ENCODE measurements around the gene C5AR2.
"Not testable (repeated sequence)": the region's sequence is repeated elsewhere in the genome, so short reads cannot be mapped to it uniquely, and the experiment has no call there.

C5AR2 gene

GRCh38 chr19:47323872-47324271, 8.1 kb upstream of the C5AR2 start:
- DNase-seq (ENCODE audit: low spot score) = no peak

DNA sequence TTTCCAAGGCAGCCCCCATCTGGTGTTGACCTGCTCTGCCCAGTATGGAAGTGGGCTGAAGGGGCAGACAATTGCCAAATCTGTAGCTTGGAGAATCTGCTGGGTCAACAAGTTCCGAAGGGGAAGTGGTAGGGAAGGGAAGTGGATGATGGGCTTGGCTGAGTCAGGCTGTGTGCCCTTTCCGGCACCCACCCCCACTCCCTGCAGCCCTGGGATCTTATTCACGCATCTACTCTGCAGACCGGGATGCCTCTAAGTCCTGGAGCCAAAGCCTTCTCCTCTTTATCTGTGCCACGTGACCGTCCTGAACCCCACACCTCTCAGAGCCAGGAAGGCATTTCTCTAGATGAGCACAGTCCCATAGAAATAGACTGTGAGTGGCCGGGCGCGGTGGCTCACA, 7.5 kb upstream of the C5AR2 start:
- no peak for DNase-seq (ENCODE audit: low spot score)

DNA sequence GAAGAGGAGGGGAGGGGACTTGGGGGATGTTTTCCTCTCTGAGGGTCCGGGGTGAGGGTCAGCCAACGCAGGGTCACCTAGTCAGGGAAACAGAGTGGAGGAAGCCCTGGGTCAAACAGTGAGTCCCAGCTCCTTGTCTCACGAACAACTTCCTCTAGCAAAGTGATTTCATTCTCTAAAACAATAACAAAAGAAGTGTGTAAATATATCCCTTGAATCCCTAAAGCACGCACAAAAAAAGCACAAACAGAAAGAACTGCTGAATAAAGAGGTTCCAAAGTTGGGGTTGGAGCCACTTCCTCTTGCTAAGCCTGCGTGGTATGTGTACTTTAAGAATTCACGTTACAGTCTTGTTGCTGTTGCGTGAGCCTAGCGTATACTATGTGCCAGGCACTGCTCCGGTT, 1.5 kb upstream of the C5AR2 start:
- DNase-seq (ENCODE audit: low spot score) = peak; percentile 63

DNA sequence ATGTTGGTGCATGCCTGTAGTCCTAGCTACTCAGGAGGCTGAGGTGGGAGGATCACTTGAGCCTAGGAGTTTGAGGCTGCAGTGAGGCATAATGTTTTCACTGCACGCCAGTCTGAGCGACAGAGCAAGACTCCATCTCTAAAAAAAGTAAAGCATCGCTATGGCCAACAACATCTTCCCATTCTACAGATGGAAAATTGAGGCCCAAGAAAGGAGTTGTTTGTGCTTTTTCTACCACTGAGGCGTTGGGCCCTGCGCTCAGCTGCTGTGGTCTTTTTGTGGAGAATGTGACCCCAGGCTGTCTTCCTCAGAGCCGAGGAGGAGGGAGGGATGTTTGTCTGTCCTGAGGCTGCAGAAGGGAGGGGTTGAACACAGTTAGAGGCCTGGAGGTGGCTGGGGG, 485 bp upstream of the C5AR2 start:
- no peak for DNase-seq (ENCODE audit: low spot score)

DNA sequence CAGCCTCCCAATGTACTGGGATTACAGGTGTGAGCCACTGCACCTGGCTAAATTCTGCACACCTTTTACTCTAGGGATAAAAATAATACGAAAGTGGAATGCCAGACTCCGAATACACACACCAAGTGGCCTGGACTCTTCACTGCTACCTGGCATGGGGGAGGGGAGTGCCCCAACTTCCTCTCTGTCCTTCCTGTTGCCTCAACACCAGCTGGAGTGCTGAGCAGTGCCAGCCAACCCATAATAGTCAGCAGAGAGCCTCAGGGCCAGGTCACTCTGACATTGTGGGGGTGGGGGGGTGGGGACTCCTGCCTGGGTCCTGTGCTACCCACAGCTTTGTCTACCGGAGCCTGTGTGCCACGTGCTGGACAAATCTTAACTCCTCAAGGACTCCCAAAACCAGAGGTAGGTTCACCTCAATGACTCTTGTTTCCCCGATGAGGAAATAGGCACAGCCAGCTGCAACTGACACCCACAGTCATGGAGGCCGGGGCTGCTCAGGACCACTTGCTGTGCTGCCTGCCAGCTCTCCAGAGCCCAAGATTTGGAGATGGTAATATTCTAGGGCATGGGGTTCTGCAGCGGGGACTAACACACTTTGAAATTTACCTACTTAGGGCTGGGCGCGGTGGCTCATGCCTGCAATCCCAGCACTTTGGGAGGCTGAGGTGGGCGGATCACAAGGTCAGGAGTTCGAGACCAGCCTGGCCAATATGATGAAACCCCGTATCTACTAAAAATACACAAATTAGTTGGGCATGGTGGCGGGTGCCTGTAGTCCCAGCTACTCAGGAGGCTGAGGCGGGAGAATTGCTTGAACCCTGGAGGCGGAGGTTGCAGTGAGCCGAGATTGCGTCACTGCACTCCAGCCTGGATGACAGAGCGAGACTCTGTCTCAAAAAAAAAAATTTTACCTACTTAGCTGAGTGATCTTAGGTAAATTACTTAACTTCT, 5.1 kb downstream of the C5AR2 start:
- DNase-seq (ENCODE audit: low spot score) = not testable (repeated sequence)

GRCh38 chr19:47339196-47339880, 7.4 kb downstream of the C5AR2 start:
- DNase-seq (ENCODE audit: low spot score) = no peak

GRCh38 chr19:47340477-47341208, 8.7 kb downstream of the C5AR2 start:
- no peak for DNase-seq (ENCODE audit: low spot score)

- no peak for DNase-seq (ENCODE audit: low spot score)
Observed at GRCh38 chr19:47341734-47342133, 9.8 kb downstream of the C5AR2 start.

DNA sequence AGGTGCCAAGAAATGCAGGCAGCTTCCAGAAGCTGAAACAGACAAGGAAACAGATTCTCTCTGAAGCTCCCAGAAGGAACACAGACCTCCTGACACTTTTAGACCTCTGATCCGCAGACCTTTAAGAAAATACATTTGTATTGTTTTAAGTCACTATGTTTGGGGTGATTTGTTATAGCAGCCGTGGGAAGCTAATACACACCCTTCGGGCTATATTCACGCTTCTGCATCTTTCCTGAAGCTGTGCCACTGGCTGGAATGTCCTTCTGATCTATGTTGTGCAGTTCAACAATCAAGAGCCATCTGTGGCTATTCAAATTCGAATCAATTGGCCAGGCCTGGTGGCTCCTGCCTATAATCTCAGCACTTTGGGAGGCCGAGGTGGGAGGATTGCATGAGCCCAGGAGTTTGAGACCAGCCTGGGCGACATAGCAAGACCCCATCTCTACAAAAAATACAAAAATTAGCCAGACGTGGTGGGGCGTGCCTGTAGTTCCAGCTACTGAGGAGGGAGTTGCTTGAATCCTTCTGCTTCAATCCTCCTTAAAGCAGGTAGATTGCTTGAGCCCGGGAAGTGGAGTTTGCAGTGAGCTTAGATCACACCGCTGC, 11.3 kb downstream of the C5AR2 start:
- no peak for DNase-seq (ENCODE audit: low spot score)

DNA sequence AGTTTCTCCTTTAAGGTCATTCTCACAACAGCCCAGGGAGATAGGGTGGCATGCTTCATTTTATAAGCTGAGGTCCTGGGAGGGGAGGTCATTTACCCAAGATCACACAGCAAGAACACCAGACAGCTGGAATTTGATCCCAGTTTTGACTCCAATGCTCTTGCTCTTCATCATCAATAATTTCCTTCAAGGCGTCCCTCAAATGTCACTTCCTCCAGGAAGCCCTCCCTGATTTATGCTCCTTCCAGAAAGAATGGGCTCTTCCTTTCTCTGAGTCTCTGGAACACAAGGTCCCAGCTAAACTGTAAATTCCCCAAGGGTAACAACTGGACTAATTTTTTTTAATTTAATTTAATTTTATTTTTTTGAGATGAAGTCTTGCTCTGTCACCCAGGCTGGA, 12.4 kb downstream of the C5AR2 start:
- DNase-seq (ENCODE audit: low spot score) = no peak

DNA sequence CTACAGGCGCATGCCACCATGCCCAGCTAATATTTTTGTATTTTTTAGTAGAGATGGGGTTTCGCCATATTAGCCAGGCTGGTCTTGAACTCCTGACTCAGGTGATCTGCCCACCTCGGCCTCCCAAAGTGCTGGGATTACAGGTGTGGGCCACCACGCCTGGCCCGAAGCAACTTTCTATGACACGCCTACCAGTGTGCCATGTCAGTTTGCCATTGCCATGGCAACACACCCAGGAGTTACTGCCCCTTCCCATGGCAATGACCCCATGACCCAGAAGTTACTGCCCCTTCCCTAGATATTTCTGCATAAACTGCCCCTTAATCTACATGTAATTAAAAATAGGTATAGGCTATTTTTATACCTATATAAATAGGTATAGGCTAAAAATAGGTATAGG, 14.0 kb downstream of the C5AR2 start:
- not testable (repeated sequence) for DNase-seq (ENCODE audit: low spot score)

- DNase-seq (ENCODE audit: low spot score) = peak; percentile 100
Observed at GRCh38 chr19:47348819-47349795, 17.1 kb downstream of the C5AR2 start, which contains the start of gene DHX34. TSS of gene DHX34 (plus strand) at chr19:47349315. CDS start at chr19:47353031, 3,716 bp downstream.

DNA sequence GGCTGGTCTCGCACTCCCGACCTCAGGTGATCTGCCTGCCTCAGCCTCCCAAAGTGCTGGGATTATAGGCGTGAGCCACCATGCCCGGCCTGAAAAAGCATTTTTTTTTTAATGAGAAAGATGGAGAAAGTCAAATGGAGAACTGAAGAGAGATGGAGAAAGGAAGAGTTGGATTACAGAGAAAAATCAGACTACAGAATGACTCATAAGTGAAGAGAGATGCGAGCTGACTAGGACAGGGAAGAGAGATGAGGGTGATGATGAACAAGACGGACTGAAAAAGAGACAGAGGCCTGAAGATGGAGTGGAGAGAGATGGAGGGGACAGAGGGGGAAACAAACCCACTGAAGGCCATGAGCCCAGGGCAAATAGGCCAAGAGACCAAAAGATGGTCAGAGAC, 18.7 kb downstream of the C5AR2 start:
- DNase-seq (ENCODE audit: low spot score) = no peak

GRCh38 chr19:47351548-47351947, 19.6 kb downstream of the C5AR2 start:
- DNase-seq (ENCODE audit: low spot score) = peak; percentile 56

DNA sequence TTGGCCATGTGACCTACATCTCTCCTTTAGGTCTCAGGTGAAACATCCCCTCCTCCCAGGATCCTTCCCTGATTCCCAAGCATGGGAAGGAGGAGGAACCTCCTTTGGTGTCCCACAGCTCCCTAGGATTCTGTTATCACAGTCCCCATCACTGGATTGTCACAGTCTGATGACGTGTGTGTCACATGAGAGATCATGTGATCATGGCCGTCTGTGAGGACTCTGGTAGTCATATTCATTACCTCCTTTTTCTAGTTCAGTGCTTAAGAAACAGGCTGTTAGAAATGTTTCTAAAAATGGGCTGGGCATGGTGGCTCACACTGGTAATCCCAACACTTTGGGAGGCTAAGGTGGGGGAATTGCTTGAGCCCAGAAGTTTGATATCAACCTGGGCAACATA, 20.1 kb downstream of the C5AR2 start:
- no peak for DNase-seq (ENCODE audit: low spot score)

- DNase-seq (ENCODE audit: low spot score) = no peak
Observed at GRCh38 chr19:47353307-47353712, 21.3 kb downstream of the C5AR2 start.

DNA sequence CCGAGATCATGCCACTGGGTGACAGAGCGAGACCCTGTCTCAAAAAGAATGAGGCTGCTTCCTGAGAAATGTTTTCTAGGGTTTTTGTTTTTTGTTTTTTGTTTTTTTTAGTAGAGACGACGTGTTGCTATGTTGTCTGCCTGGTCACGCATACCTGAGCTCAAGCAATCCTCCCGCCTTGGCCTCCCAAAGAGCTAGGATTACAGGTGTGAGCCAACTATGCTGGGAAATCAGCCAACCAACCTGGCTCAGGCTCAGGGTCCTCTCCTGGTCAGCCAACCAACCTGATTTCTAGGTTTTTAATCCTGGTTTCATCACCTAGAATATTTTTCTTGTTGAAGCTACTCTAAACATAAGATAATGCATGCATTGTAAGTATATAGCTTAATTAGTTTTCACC, 24.9 kb downstream of the C5AR2 start:
- no peak for DNase-seq (ENCODE audit: low spot score)

DNA sequence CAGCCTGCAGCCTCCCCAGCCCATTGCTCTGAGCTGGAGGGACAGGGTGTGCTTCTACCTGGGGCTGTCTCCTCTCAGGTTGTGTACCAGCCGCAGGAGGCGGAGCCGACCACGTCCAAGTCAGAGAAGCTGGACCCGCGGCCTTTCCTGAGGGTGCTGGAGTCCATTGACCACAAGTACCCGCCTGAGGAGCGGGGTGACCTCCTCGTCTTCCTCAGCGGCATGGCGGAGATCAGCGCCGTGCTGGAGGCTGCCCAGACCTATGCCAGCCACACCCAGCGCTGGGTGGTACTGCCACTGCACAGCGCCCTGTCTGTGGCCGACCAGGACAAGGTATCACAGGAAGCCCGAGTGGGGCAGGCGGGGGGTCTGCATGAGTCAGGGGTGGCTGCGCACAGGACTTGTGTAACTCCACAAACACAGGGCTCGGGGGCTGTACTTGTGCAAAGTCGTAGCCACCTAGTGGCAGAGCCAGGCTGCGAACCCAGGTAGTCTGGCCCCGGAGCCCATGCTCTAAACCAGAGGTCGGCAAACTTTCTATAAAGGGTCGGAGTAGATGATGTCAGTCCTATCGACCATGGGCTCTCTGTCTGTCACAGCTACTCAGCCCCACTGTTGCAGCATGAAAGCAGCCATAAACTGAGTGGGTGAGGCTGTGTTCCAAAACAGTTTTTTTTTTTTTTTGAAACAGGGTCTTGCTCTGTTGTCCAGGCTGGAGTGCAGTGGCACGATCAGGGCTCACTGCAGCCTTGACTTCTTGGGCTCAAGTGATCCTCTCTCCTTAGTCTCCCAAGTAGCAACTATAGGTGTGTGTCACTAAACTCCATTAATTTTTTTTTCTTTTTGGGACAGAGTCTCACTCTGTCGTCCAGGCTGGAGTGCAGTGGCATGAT, 26.1 kb downstream of the C5AR2 start:
- no peak for DNase-seq (ENCODE audit: low spot score)

DNA sequence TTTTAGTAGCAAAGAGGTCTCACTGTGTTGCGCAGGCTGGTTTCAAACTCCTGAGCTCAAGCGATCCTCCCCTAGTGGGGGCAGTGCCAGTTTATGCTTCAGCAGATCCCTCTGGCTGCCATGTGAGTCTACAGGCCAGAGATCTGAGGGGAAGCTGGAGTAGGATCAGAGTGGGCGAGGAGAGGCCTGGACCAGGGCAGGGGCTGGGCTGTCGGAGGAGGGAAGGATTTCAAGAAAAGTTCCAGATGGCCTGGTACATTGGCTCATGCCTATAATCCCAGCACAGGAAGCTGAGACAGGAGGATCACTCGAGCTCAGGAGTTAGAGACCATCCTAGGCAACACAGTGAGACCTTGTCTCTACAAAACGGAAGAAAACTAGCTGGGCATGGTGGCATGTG, 27.0 kb downstream of the C5AR2 start:
- no peak for DNase-seq (ENCODE audit: low spot score)

DNA sequence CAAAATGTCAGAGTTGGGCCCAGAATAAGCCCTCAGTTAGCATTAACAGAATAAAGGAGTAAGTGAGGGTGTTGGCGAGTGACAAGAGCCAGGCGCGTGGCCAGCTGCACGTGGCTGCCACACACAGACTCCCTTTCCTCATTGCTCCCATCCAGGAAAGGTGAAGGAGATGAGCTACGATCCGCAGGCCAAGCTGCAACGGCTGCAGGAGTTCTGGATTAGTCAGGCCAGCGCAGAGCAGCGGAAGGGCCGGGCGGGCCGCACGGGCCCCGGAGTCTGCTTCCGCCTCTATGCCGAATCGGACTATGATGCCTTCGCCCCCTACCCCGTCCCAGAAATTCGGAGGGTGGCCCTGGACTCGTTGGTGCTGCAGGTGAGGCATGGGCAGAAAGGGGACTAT, 30.3 kb downstream of the C5AR2 start:
- DNase-seq (ENCODE audit: low spot score) = no peak
